Neutrophil (primary cell): ENCODE results near the gene GAD1.
A peak's percentile ranks its signal among the peaks of the same experiment; 100 is the strongest.

ENCODE experiments used
- H3K27ac ChIP-seq: fragments of 200-600 bp; sonication (generic); 2 replicates; pipeline ENCODE4 v1.5.1; 2016; ENCODE audit warnings: mild to moderate bottlenecking, moderate library complexity
- H3K27me3 ChIP-seq: fragments of 200-600 bp; sonication (generic); 2 replicates; pipeline ENCODE4 v1.6.0; 2016; ENCODE audit warnings: mild to moderate bottlenecking
- H3K36me3 ChIP-seq: fragments of 200-600 bp; sonication (generic); 2 replicates; pipeline ENCODE4 v1.5.1; 2017
- H3K4me1 ChIP-seq, 2 experiments: fragments of 200-600 bp in 1 of 2; sonication (generic) in 1 of 2; 1 replicate in 1 of 2; 2 replicates in 1 of 2; pipeline versions ENCODE4 v1.5.1 to v1.6.1; 2013 to 2016; ENCODE audit warnings: low read depth in 1 of 2, low read length in 1 of 2, mild to moderate bottlenecking in 1 of 2, moderate library complexity in 1 of 2; ENCODE audit not compliant: control insufficient read depth in 1 of 2, insufficient read depth in 1 of 2
- H3K4me3 ChIP-seq, 2 experiments: fragments of 200-600 bp in 1 of 2; sonication (generic) in 1 of 2; 1 replicate in 1 of 2; 2 replicates in 1 of 2; pipeline ENCODE4 v1.5.1; 2013 to 2016; ENCODE audit warnings: low read depth in 1 of 2, low read length in 1 of 2, mild to moderate bottlenecking in 1 of 2, moderate library complexity in 1 of 2
- H3K9me3 ChIP-seq: fragments of 200-600 bp; sonication (generic); 2 replicates; pipeline ENCODE4 v1.5.1; 2016
- CTCF ChIP-seq: fragments of 200-600 bp; sonication (generic); IDR thresholded peaks from 2 replicates; pipeline ENCODE4 v1.5.1; 2016; ENCODE audit warnings: antibody characterized with exemption

GAD1 gene

GRCh38 chr2:170873035-170873692 lies 56.5 kb downstream of the GAD1 start:
- Histone ChIP-seq H3K27ac (no peak overlapping the region), H3K4me1 (no peaks in the 10 kb centered on the region), H3K36me3 (no peaks in the 10 kb centered on the region), H3K27me3 (no peaks in the 10 kb centered on the region), H3K9me3 (no peaks in the 10 kb centered on the region), H3K4me3 (no peak overlapping the region)
- peak; percentile 57 for TF ChIP-seq CTCF

GRCh38 chr2:170878066-170878465 lies 61.4 kb downstream of the GAD1 start:
- Histone ChIP-seq H3K9me3 (no peaks in the 10 kb centered on the region), H3K27ac (no peak overlapping the region), H3K4me3 (no peak overlapping the region), H3K27me3 (no peaks in the 10 kb centered on the region), H3K36me3 (no peaks in the 10 kb centered on the region), H3K4me1 (no peaks in the 10 kb centered on the region)
- no peak for TF ChIP-seq CTCF

DNA sequence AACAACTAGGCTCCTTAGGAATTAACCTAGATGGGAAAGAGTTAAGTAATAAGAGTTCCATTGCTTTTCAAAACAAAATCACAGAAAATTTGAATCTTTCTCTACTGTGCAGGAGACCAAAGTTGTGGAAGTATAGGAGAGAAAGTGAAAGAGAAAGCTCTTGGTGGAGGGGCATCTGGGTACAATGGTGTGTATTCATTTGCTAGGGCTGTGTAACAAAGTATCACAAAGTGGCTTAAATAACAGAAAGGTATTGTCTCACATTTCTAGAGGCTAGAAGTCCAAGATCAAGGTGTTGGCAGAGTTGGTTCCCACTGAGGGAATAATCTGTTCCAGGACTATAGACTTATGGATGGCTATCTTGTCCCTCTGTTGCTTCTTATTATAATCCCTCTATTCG lies 61.8 kb downstream of the GAD1 start:
- no peak overlapping the region for H3K4me3 ChIP-seq
- no peak overlapping the region for H3K27ac ChIP-seq

GRCh38 chr2:170881840-170882239 lies 65.2 kb downstream of the GAD1 start:
- no peak for TF ChIP-seq CTCF
- no peaks in the 10 kb centered on the region for H3K9me3 ChIP-seq
- no peak overlapping the region for H3K4me3 ChIP-seq
- H3K36me3 ChIP-seq, result no peaks in the 10 kb centered on the region
- H3K4me1 ChIP-seq, result no peaks in the 10 kb centered on the region
- H3K27ac ChIP-seq, result no peak overlapping the region
- H3K27me3 ChIP-seq, result no peaks in the 10 kb centered on the region

More for the DNA sequence above, 61.8 kb downstream of the GAD1 start:
- Histone ChIP-seq H3K4me1 (no peaks in the 10 kb centered on the region), H3K36me3 (no peaks in the 10 kb centered on the region), H3K27me3 (no peaks in the 10 kb centered on the region), H3K9me3 (no peaks in the 10 kb centered on the region)
- TF ChIP-seq CTCF, result no peak

DNA sequence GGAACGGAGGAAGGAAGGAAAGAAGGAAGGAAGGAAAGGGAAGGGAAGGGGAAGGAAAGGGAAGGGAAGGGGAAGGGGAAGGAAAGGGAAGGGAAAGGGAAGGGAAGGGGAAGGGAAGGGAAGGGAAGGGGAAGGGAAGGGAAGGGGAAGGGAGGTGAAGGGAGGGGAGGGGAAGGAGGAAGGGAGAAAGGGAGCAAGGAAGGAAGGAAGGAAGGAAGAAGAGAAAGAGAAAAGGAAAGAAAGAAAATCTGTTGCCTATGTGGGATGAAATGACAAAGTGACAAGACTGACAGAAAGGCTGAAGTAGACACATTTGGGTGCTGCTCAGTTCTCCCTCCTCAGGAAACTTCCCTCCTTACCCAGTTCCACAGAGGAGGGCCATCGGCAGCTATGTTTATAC lies 66.1 kb downstream of the GAD1 start:
- Histone ChIP-seq H3K36me3 (no peaks in the 10 kb centered on the region), H3K27ac (no peak overlapping the region), H3K4me3 (no peak overlapping the region), H3K4me1 (no peaks in the 10 kb centered on the region), H3K27me3 (no peaks in the 10 kb centered on the region), H3K9me3 (no peaks in the 10 kb centered on the region)
- TF ChIP-seq CTCF, result no peak
